ENCODE data around the gene GAL3ST3. TPM values are rescaled to one million over a fixed set of nuclear protein-coding genes. Genes with fewer than 3 reads are reported as not detected.

The GAL3ST3 gene
- total and polyA plus RNA-seq, 10 of the 15 experiments (the other 5 are each of a cell fraction or from before 2014, with no cell fraction given): 0.06 to 0.12 TPM; not detected in 8

DNA sequence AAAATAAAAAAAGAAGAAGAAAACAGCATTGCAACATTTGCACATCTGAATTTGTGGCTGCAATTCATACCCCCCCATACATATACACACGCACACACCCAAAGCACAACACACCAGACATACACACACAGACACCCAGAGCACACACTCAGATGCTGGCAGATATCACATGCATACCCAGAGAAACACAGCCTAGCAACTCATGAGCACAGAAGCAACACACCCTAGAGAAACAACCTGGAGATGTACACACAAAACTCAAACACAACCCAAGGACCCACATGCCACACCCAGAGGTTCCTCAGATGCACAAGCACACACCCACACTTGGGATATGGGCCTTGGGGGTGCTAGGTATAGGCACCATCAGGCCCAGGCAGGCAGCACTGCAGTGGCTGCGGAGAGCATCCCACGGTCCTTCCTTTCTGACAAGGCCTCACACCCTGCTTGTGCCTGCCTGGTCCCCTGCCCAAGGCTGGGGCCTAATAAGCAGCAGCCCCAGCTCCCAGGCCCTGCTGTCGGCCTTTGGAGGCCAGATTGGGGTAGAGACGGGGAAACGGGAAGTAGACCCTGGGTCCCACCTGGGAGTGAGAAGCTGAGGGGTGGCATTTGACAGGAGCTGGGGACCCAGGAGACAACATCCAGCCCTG is 34.0 kb downstream of the GAL3ST3 start (continued):
- TF ChIP-seq, protein P1, sequence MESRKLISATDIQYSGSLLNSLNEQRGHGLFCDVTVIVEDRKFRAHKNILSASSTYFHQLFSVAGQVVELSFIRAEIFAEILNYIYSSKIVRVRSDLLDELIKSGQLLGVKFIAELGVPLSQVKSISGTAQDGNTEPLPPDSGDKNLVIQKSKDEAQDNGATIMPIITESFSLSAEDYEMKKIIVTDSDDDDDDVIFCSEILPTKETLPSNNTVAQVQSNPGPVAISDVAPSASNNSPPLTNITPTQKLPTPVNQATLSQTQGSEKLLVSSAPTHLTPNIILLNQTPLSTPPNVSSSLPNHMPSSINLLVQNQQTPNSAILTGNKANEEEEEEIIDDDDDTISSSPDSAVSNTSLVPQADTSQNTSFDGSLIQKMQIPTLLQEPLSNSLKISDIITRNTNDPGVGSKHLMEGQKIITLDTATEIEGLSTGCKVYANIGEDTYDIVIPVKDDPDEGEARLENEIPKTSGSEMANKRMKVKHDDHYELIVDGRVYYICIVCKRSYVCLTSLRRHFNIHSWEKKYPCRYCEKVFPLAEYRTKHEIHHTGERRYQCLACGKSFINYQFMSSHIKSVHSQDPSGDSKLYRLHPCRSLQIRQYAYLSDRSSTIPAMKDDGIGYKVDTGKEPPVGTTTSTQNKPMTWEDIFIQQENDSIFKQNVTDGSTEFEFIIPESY (IDR thresholded peaks at IDR 0.05): no peak
- no peak for TF ChIP-seq NFYB (IDR thresholded peaks at IDR 0.05; ENCODE audit: insufficient read depth, low read depth, low read length)
- TF ChIP-seq, protein P2, sequence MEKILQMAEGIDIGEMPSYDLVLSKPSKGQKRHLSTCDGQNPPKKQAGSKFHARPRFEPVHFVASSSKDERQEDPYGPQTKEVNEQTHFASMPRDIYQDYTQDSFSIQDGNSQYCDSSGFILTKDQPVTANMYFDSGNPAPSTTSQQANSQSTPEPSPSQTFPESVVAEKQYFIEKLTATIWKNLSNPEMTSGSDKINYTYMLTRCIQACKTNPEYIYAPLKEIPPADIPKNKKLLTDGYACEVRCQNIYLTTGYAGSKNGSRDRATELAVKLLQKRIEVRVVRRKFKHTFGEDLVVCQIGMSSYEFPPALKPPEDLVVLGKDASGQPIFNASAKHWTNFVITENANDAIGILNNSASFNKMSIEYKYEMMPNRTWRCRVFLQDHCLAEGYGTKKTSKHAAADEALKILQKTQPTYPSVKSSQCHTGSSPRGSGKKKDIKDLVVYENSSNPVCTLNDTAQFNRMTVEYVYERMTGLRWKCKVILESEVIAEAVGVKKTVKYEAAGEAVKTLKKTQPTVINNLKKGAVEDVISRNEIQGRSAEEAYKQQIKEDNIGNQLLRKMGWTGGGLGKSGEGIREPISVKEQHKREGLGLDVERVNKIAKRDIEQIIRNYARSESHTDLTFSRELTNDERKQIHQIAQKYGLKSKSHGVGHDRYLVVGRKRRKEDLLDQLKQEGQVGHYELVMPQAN (conservative IDR thresholded peaks at IDR 0.05): no peak
- no peak for TF ChIP-seq BCL11A (IDR thresholded peaks at IDR 0.05; ENCODE audit: low read depth, low read length)
- no peak for TF ChIP-seq SREBF1 (IDR thresholded peaks at IDR 0.05; ENCODE audit: low read length)
- no peak for TF ChIP-seq FOXK2 (IDR thresholded peaks at IDR 0.05)
- TF ChIP-seq PAX5 (IDR thresholded peaks at IDR 0.05; ENCODE audit: borderline replicate concordance, low read depth, low read length): no peak
- no peak for TF ChIP-seq SMC3 (IDR thresholded peaks at IDR 0.05; ENCODE audit: borderline replicate concordance, low read length)

- no peak for ATAC-seq
- no peak overlapping the region for H3K9ac ChIP-seq (ENCODE audit: control insufficient read depth, insufficient read depth, low read length)
- SMC1A ChIA-PET (ENCODE audit: uncharacterized antibody, unreplicated experiment): no interaction called here
- no peak for TF ChIP-seq NR2F1 (conservative IDR thresholded peaks at IDR 0.05)
- TF ChIP-seq EED (IDR thresholded peaks at IDR 0.05; ENCODE audit: low read depth): no peak
- TF ChIP-seq FOXM1 (IDR thresholded peaks at IDR 0.05; ENCODE audit: low read depth, low read length): no peak
- TF ChIP-seq RAD21 (IDR thresholded peaks at IDR 0.05; ENCODE audit: insufficient read depth, low read depth, low read length): no peak
- TF ChIP-seq FOS (IDR thresholded peaks at IDR 0.05; ENCODE audit: borderline replicate concordance, extremely low read depth, insufficient read length): no peak
- TF ChIP-seq, protein P3, sequence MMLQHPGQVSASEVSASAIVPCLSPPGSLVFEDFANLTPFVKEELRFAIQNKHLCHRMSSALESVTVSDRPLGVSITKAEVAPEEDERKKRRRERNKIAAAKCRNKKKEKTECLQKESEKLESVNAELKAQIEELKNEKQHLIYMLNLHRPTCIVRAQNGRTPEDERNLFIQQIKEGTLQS (IDR thresholded peaks at IDR 0.05; ENCODE audit: borderline replicate concordance, extremely low read depth, low read depth, low read length): no peak
- TF ChIP-seq ZNF207 (IDR thresholded peaks at IDR 0.05; ENCODE audit: borderline replicate concordance): no peak
- TF ChIP-seq MYB (IDR thresholded peaks at IDR 0.05; ENCODE audit: borderline replicate concordance, low read depth, low read length): no peak
- TF ChIP-seq FOXK2 (IDR thresholded peaks at IDR 0.05): no peak
- no peak for TF ChIP-seq NR2C1 (IDR thresholded peaks at IDR 0.05)
- no peak for TF ChIP-seq NFIC (IDR thresholded peaks at IDR 0.05; ENCODE audit: low read depth, low read length)
- no peak for TF ChIP-seq SMAD1 (IDR thresholded peaks at IDR 0.05; ENCODE audit: low read depth, partially characterized antibody)
Measured at GRCh38 chr11:66013762-66014100, 35.2 kb downstream of the GAL3ST3 start.

More at GRCh38 chr11:66013762-66014100, 35.2 kb downstream of the GAL3ST3 start:
- Histone ChIP-seq H3K4me1 (ENCODE audit: control insufficient read depth, insufficient read depth, low read length) (no peaks in the 10 kb centered on the region), H4K20me1 (ENCODE audit: control insufficient read depth, insufficient read depth) (no peaks in the 10 kb centered on the region), H3K4me3 (no peak overlapping the region), H3K27ac (ENCODE audit: control insufficient read depth, insufficient read depth) (no peak overlapping the region), H2AFZ (ENCODE audit: control insufficient read depth, low read depth, low read length) (no peak overlapping the region), H3K79me2 (ENCODE audit: control insufficient read depth, insufficient read depth, low read length) (no peaks in the 10 kb centered on the region), H3K9me3 (replicated peaks; ENCODE audit: control insufficient read depth, insufficient read depth, low read length) (no peaks in the 10 kb centered on the region), H3K36me3 (ENCODE audit: control insufficient read depth in 2 of 2, insufficient read depth in 2 of 2, low read length in 1 of 2) (no peaks in the 10 kb centered on the region), H3K27me3 (replicated peaks in 1 of 2; ENCODE audit: control insufficient read depth in 2 of 2, insufficient read depth in 2 of 2, low read length in 1 of 2) (peaks cover 3 to 7% of the 10 kb centered on the region in 2 experiments), H3K4me2 (ENCODE audit: control insufficient read depth, insufficient read depth) (no peak overlapping the region)
- intact Hi-C loops (cut with micrococcal nuclease; ENCODE audit: unreplicated experiment) (no loop called here), in situ Hi-C loops (cut with MboI) (no loop called here)
- ChIA-PET RAD21 (ENCODE audit: unreplicated experiment) (no interaction called here), POLR2A (no interaction called here), CTCF (interaction anchor here (2.0 kb wide), 1 partner anchor 8 kb away, joined by 9 read pairs; no protein-coding TSS in a partner anchor)
- 47% methylated on average over 7 of the region's 7 CpGs for WGBS (ENCODE audit: insufficient coverage, insufficient replicate concordance, low lambda C conversion rate, missing lambda C conversion rate)
- FAIRE-seq: no peak
- no TSS peak for BruUV-seq (replicated peaks)
- no peak for DNase-seq (ENCODE audit: low read depth, low spot score)
